Caco-2 (cell line): ENCODE data around the gene TOP2B. TPM values are rescaled to one million over a fixed set of nuclear protein-coding genes. Genes with fewer than 3 reads are reported as not detected.
A peak's percentile ranks its signal among the peaks of the same experiment; 100 is the strongest.

Experiments
- Bru-seq: library from RNA; stranded (reverse); fragments of 400-500 nt; gene quantifications from one replicate; lab custom pipeline; 2021; lab: Mats Ljungman, UMichigan
- BruChase-seq, 2 experiments: library from RNA; stranded (reverse); fragments of 400-500 nt; gene quantifications; one replicate each; lab custom pipeline; 2021; lab: Mats Ljungman, UMichigan
- BruUV-seq: library from RNA; stranded (reverse); fragments of 400-500 nt; replicated peaks from 2 replicates; lab custom pipeline; 2021; lab: Mats Ljungman, UMichigan
- CTCF ChIA-PET: fragments of 300-600 bp; sonication (Branson Sonifier 250); formaldehyde crosslinking; loops from one replicate; lab custom pipeline; 2022; ENCODE audit warnings: antibody characterized with exemption; lab: Charles Lee
- POLR2A ChIA-PET: fragments of 300-600 bp; sonication (Branson Sonifier 250); formaldehyde crosslinking; loops from one replicate; lab custom pipeline; 2022; ENCODE audit warnings: antibody characterized with exemption; lab: Charles Lee
- DNase-seq, 2 experiments: peaks; one replicate each; pipeline versions ENCODE4 v3.0.0 to v3.0.0-alpha.2; 2020 to 2022
- H3K27me3 ChIP-seq: replicated peaks from 2 replicates; pipeline ENCODE4 v1.6.0; 2011; ENCODE audit warnings: low read length; ENCODE audit not compliant: control insufficient read depth, insufficient read depth
- H3K36me3 ChIP-seq: 2 replicates; pipeline ENCODE4 v1.5.1; 2011; ENCODE audit warnings: low read length; ENCODE audit not compliant: control insufficient read depth, insufficient read depth
- H3K4me1 ChIP-seq: fragments of 250-450 bp; sonication (Bioruptor Pico); 2 replicates; pipeline ENCODE4 v1.5.1; 2020; ENCODE audit warnings: mild to moderate bottlenecking
- H3K4me3 ChIP-seq: 2 replicates; pipeline ENCODE4 v1.5.1; 2011; ENCODE audit warnings: low read depth, mild to moderate bottlenecking, control low read depth, low read length
- H3K9me3 ChIP-seq: fragments of 250-450 bp; sonication (Bioruptor Pico); 2 replicates; pipeline ENCODE4 v1.5.1; 2020; ENCODE audit warnings: mild to moderate bottlenecking, moderate library complexity
- H3K27ac Mint-ChIP-seq: one replicate; pipeline ENCODE4 v1.8.0; 2022; ENCODE audit warnings: mixed read lengths; ENCODE audit not compliant: unreplicated experiment
- H3K27me3 Mint-ChIP-seq: one replicate; pipeline ENCODE4 v1.8.0; 2022; ENCODE audit warnings: mixed read lengths; ENCODE audit not compliant: insufficient read depth, unreplicated experiment
- H3K36me3 Mint-ChIP-seq: one replicate; pipeline ENCODE4 v1.8.0; 2022; ENCODE audit warnings: mild to moderate bottlenecking, mixed read lengths; ENCODE audit not compliant: insufficient read depth, unreplicated experiment
- H3K4me1 Mint-ChIP-seq: one replicate; pipeline ENCODE4 v1.8.0; 2022; ENCODE audit warnings: low read depth, mixed read lengths; ENCODE audit not compliant: unreplicated experiment
- H3K4me3 Mint-ChIP-seq: one replicate; pipeline ENCODE4 v1.8.0; 2022; ENCODE audit warnings: mild to moderate bottlenecking, moderate library complexity, mixed read lengths; ENCODE audit not compliant: unreplicated experiment
- H3K9me3 Mint-ChIP-seq: one replicate; pipeline ENCODE4 v1.8.0; 2022; ENCODE audit warnings: mixed read lengths; ENCODE audit not compliant: unreplicated experiment
- CTCF ChIP-seq, 2 experiments: fragments of 200-600 bp in 1 of 2; IDR thresholded peaks; 1 replicate in 1 of 2; 2 replicates in 1 of 2; pipeline versions ENCODE4 v1.5.1 to v1.8.0; 2011 to 2022; ENCODE audit warnings: antibody characterized with exemption in 1 of 2, control low read depth in 1 of 2, inconsistent platforms in 1 of 2, low read depth in 1 of 2, low read length in 1 of 2, mild to moderate bottlenecking in 1 of 2, moderate library complexity in 1 of 2; ENCODE audit not compliant: insufficient read depth in 1 of 2, severe bottlenecking in 1 of 2, unreplicated experiment in 1 of 2
- intact Hi-C: fragments of 100-400 bp; cut with micrococcal nuclease; formaldehyde crosslinking; loops from one replicate; pipeline ENCODE4 v1.10.0; 2022; ENCODE audit not compliant: unreplicated experiment
- long read RNA-seq: library from polyadenylated mRNA; stranded (forward); transcript quantifications from one replicate; pipeline ENCODE4 v2.0.0, GENCODE V29; 2022
- total RNA-seq: library from RNA; stranded (reverse); gene quantifications from 2 replicates; pipeline ENCODE4 v1.2.3, GENCODE V29; 2022

TOP2B gene
- total RNA-seq (82.4 and 83.1 TPM in 2 replicates), Bru-seq, nascent RNA (percentile 87 among the genes with signal in this experiment), BruChase-seq, experiment 1, labeled RNA remaining after a 2-hour chase (percentile 88 among the genes with signal in this experiment), BruChase-seq, experiment 2, labeled RNA remaining after a 6-hour chase (percentile 92 among the genes with signal in this experiment)
- long read RNA-seq, full-length matches to known transcripts, result 43 of 67 reads
- long read RNA-seq, partial matches to known transcripts, result 16 of 67 reads
- long read RNA-seq, other reads (novel, unspliced or antisense), result 8 of 67 reads

- Histone ChIP-seq H3K4me3 (peak within 1 kb of the TSS; percentile 86), H3K4me1 (no peaks in the 10 kb centered on the region), H3K9me3 (no peaks in the 10 kb centered on the region), H3K36me3 (no peaks in the 10 kb centered on the region), H3K27me3 (no peaks in the 10 kb centered on the region)
- no TSS peak for BruUV-seq
- Mint-ChIP-seq H3K4me1 (peaks cover 7% of the 10 kb centered on the region), H3K27ac (peak within 1 kb of the TSS; percentile 99), H3K27me3 (peaks cover 7% of the 10 kb centered on the region), H3K9me3 (no peaks in the 10 kb centered on the region), H3K4me3 (peak within 1 kb of the TSS; percentile 94), H3K36me3 (peaks cover 14% of the 10 kb centered on the region)
- intact Hi-C loops, result loop anchor here (1.0 to 5.0 kb wide), 4 partner anchors 17 to 192 kb away; partner anchors contain the start of gene NGLY1
- ChIA-PET POLR2A (no interaction called here), CTCF (no interaction called here)
- peak; percentile 94 to 95 for DNase-seq
- TF ChIP-seq CTCF (IDR thresholded peaks at IDR 0.05; ENCODE audit: insufficient read depth in 1 of 2, low read depth in 1 of 2, low read length in 1 of 2, severe bottlenecking in 1 of 2, unreplicated experiment in 1 of 2), result no peak
Measured at GRCh38 chr3:25664812-25665314, at the start of gene TOP2B. Gene TOP2B (minus strand): TSS chr3:25664907. CDS start chr3:25664297, 610 bp downstream.

GRCh38 chr3:25713341-25713985, 48.8 kb upstream of the TOP2B start:
- peaks cover 2% of the 10 kb centered on the region for H3K27me3 Mint-ChIP-seq
- Histone ChIP-seq H3K27me3 (no peaks in the 10 kb centered on the region), H3K4me1 (no peaks in the 10 kb centered on the region), H3K36me3 (no peaks in the 10 kb centered on the region), H3K4me3 (no peak overlapping the region), H3K9me3 (no peaks in the 10 kb centered on the region)
- no peak overlapping the region for H3K27ac Mint-ChIP-seq
- intact Hi-C loops, result no loop called here
- no peak overlapping the region for H3K4me3 Mint-ChIP-seq
- BruUV-seq, result no TSS peak
- ChIA-PET CTCF (no interaction called here), POLR2A (no interaction called here)
- TF ChIP-seq CTCF (IDR thresholded peaks at IDR 0.05; ENCODE audit: insufficient read depth in 1 of 2, low read depth in 1 of 2, low read length in 1 of 2, severe bottlenecking in 1 of 2, unreplicated experiment in 1 of 2), result no peak
- H3K4me1 Mint-ChIP-seq, result no peaks in the 10 kb centered on the region
- no peak for DNase-seq
- peaks cover 6% of the 10 kb centered on the region for H3K36me3 Mint-ChIP-seq
- no peaks in the 10 kb centered on the region for H3K9me3 Mint-ChIP-seq

- no peak overlapping the region for H3K4me3 ChIP-seq
- no peaks in the 10 kb centered on the region for H3K36me3 Mint-ChIP-seq
- H3K27ac Mint-ChIP-seq, result no peak overlapping the region
- H3K27me3 ChIP-seq, result no peaks in the 10 kb centered on the region
- H3K4me1 ChIP-seq, result no peaks in the 10 kb centered on the region
- H3K36me3 ChIP-seq, result no peaks in the 10 kb centered on the region
- H3K9me3 ChIP-seq, result no peaks in the 10 kb centered on the region
- no peaks in the 10 kb centered on the region for H3K9me3 Mint-ChIP-seq
- H3K27me3 Mint-ChIP-seq, result peaks cover 2% of the 10 kb centered on the region
- H3K4me1 Mint-ChIP-seq, result no peaks in the 10 kb centered on the region
- ChIA-PET CTCF (no interaction called here), POLR2A (no interaction called here)
- BruUV-seq, result no TSS peak
- TF ChIP-seq CTCF (IDR thresholded peaks at IDR 0.05; ENCODE audit: insufficient read depth in 1 of 2, low read depth in 1 of 2, low read length in 1 of 2, severe bottlenecking in 1 of 2, unreplicated experiment in 1 of 2), result no peak
- no peak overlapping the region for H3K4me3 Mint-ChIP-seq
- no peak for DNase-seq
- intact Hi-C loops, result no loop called here
Measured at GRCh38 chr3:25711090-25711489, 46.4 kb upstream of the TOP2B start.
